ENCODE measurements around the gene SLC25A4. TPM values are rescaled to one million over a fixed set of nuclear protein-coding genes. Genes with fewer than 3 reads are reported as not detected.

The SLC25A4 gene
- total and polyA plus RNA-seq, 2 of the 13 experiments (the other 11 are each of a cell fraction or from before 2014, with no cell fraction given), result 30.3 to 42.1 TPM

GRCh38 chr4:185134307-185134869 is 8.7 kb upstream of the SLC25A4 start:
- Histone ChIP-seq H3K4me1 (ENCODE audit: insufficient read depth, low read length) (no peaks in the 10 kb centered on the region), H3K27ac (ENCODE audit: extremely low read length, insufficient read depth, low read length) (no peak overlapping the region), H3K4me3 (replicated peaks in 1 of 3; ENCODE audit: insufficient read depth in 1 of 3, low read depth in 2 of 3, low read length in 3 of 3) (no peak overlapping the region), H3K27me3 (ENCODE audit: control insufficient read depth in 1 of 2, insufficient read depth in 2 of 2, low read length in 2 of 2) (peaks cover 0 to 6% of the 10 kb centered on the region in 2 experiments; a peak in 3 of 5 replicates), H3K4me2 (ENCODE audit: low read depth, low read length) (no peak overlapping the region), H3K36me3 (replicated peaks in 1 of 2; ENCODE audit: control insufficient read depth in 1 of 2, insufficient read depth in 2 of 2, low read length in 2 of 2) (no peaks in the 10 kb centered on the region), H2AFZ (ENCODE audit: low read length) (no peak overlapping the region), H4K20me1 (ENCODE audit: insufficient read depth, low read length) (no peaks in the 10 kb centered on the region), H3K9me3 (ENCODE audit: low read length) (no peaks in the 10 kb centered on the region), H3K79me2 (ENCODE audit: insufficient read depth, low read length) (no peaks in the 10 kb centered on the region), H3K9ac (ENCODE audit: insufficient read depth, low read depth, low read length) (no peak overlapping the region)
- no peak for FAIRE-seq
- peak; percentile 69 for TF ChIP-seq CTCF (CRISPR knock-in tag; IDR thresholded peaks at IDR 0.05)
- TF ChIP-seq ZNF24 (IDR thresholded peaks at IDR 0.05), result 0 out of 2 replicates have a peak, but pooled peaks have one; percentile 61
- peak; percentile 62 for TF ChIP-seq ARID3A (IDR thresholded peaks at IDR 0.05; ENCODE audit: low read depth, low read length)
- peak; percentile 53 for TF ChIP-seq CEBPG (CRISPR knock-in tag; IDR thresholded peaks at IDR 0.05)
- peak; percentile 50 for TF ChIP-seq SMC3 (IDR thresholded peaks at IDR 0.05; ENCODE audit: low read length)
- TF ChIP-seq SIX4 (CRISPR knock-in tag; IDR thresholded peaks at IDR 0.05), result no peak
- no peak for TF ChIP-seq ZNF530 (CRISPR knock-in tag; IDR thresholded peaks at IDR 0.05; ENCODE audit: low read depth)
- 0 out of 2 replicates have a peak, but pooled peaks have one; percentile 3 for TF ChIP-seq CEBPB (IDR thresholded peaks at IDR 0.05; ENCODE audit: borderline replicate concordance, low read depth, low read length)
- TF ChIP-seq STAG1 (CRISPR knock-in tag; IDR thresholded peaks at IDR 0.05), result peak; percentile 71
- peak; percentile 46; the same call in 1 of the 2 replicates for TF ChIP-seq RAD21 (CRISPR knock-in tag; IDR thresholded peaks at IDR 0.05)
- in situ Hi-C loops (cut with HindIII; ENCODE audit: extremely low pct_ligation_motif_present, low pct_unique_long_range_greater_than_20kb), result no loop called here
- intact Hi-C loops (cut with micrococcal nuclease; ENCODE audit: unreplicated experiment), result loop anchor here (1.0 kb wide), 1 partner anchor 95 kb away; no protein-coding TSS in a partner anchor
- BruUV-seq (replicated peaks), result no TSS peak
- CTCF ChIA-PET (ENCODE audit: low intra/inter-chr PET ratio, low total read pairs), result interaction anchor here (1.2 to 3.3 kb wide), 2 partner anchors 95 to 129 kb away, joined by 3 to 32 read pairs; no protein-coding TSS in a partner anchor
- POLR2A ChIA-PET, result interaction anchor here (1.1 kb wide), 1 partner anchor 9 kb away, joined by 6 read pairs; the partner anchor contains the start of gene SLC25A4
- ATAC-seq, result peak; percentile 77
- 33% methylated on average over 3 of the region's 3 CpGs for WGBS (ENCODE audit: low lambda C conversion rate)
- peak; percentile 42 for DNase-seq (ENCODE audit: low spot score)
